IMR-90 (cell line): ENCODE data around the gene ACTN1. TPM values are rescaled to one million over a fixed set of nuclear protein-coding genes. Genes with fewer than 3 reads are reported as not detected.

ENCODE experiments used
- ATAC-seq: fragments of 200-7000 bp; cut with Tn5 transposase; 2 replicates; pipeline ENCODE4 v1.9.1; 2020; ENCODE audit warnings: low read depth, mild to moderate bottlenecking, moderate library complexity
- BruUV-seq: library from RNA; stranded (reverse); fragments of 400-500 nt; replicated peaks from 2 replicates; lab custom pipeline; 2021; lab: Mats Ljungman, UMichigan
- CTCF ChIA-PET: fragments of 300-600 bp; formaldehyde crosslinking; extraction: SDS; loops from one replicate; lab custom pipeline; 2021; ENCODE audit warnings: antibody characterized with exemption; lab: Yijun Ruan, JAX
- POLR2A ChIA-PET: fragments of 300-600 bp; sonication (Branson Sonifier 250); formaldehyde crosslinking; loops from one replicate; lab custom pipeline; 2022; ENCODE audit warnings: antibody characterized with exemption; ENCODE audit not compliant: unreplicated experiment; lab: Charles Lee
- DNase-seq: peaks from one replicate; pipeline ENCODE4 v3.0.0; 2013
- H2AFZ ChIP-seq: replicated peaks from 2 replicates; pipeline ENCODE3; 2013; ENCODE audit warnings: low read length, mild to moderate bottlenecking; ENCODE audit not compliant: poor library complexity
- H2AK5ac ChIP-seq: 2 replicates; pipeline ENCODE4 v1.6.1; 2013; ENCODE audit warnings: low read depth, low read length, inconsistent platforms
- H2AK9ac ChIP-seq: replicated peaks from 2 replicates; pipeline ENCODE3; 2013; ENCODE audit warnings: mild to moderate bottlenecking, low read depth, low read length, moderate library complexity; ENCODE audit not compliant: poor library complexity
- H2BK120ac ChIP-seq: 2 replicates; pipeline ENCODE4 v1.6.1; 2013; ENCODE audit warnings: low read depth, low read length, inconsistent platforms
- H2BK15ac ChIP-seq: 3 replicates; pipeline ENCODE4 v1.6.1; 2013; ENCODE audit warnings: low read depth, low read length, inconsistent platforms
- H2BK20ac ChIP-seq: 2 replicates; pipeline ENCODE4 v1.6.1; 2013; ENCODE audit warnings: low read depth, mild to moderate bottlenecking, inconsistent platforms, low read length, moderate library complexity
- H2BK5ac ChIP-seq: 2 replicates; pipeline ENCODE4 v1.6.1; 2013; ENCODE audit warnings: mild to moderate bottlenecking, low read depth, low read length, inconsistent platforms; ENCODE audit not compliant: poor library complexity, severe bottlenecking
- H3K14ac ChIP-seq: replicated peaks from 2 replicates; pipeline ENCODE4 v1.6.1; 2013; ENCODE audit warnings: low read depth, low read length, inconsistent platforms
- H3K18ac ChIP-seq: 2 replicates; pipeline ENCODE4 v1.6.1; 2013; ENCODE audit warnings: low read depth, low read length, control low read depth
- H3K23ac ChIP-seq: 2 replicates; pipeline ENCODE4 v1.6.1; 2013; ENCODE audit warnings: low read depth, low read length, inconsistent platforms
- H3K27ac ChIP-seq: 2 replicates; pipeline ENCODE4 v1.5.1; 2013; ENCODE audit warnings: mild to moderate bottlenecking, control low read depth, low read length; ENCODE audit not compliant: insufficient read depth
- H3K27me3 ChIP-seq: 2 replicates; pipeline ENCODE4 v1.6.1; 2013; ENCODE audit warnings: low read length; ENCODE audit not compliant: control insufficient read depth, insufficient read depth
- H3K36me3 ChIP-seq: 2 replicates; pipeline ENCODE4 v1.6.1; 2013; ENCODE audit warnings: low read length, mixed read lengths; ENCODE audit not compliant: control insufficient read depth, insufficient read depth
- H3K4ac ChIP-seq: 2 replicates; pipeline ENCODE4 v1.6.1; 2013; ENCODE audit warnings: low read depth, low read length, inconsistent platforms
- H3K4me1 ChIP-seq: 2 replicates; pipeline ENCODE4 v1.6.1; 2013; ENCODE audit warnings: low read length, mixed read lengths; ENCODE audit not compliant: control insufficient read depth, insufficient read depth
- H3K4me2 ChIP-seq: 2 replicates; pipeline ENCODE4 v1.6.1; 2013; ENCODE audit warnings: low read depth, mild to moderate bottlenecking, control low read depth, low read length, moderate library complexity
- H3K4me3 ChIP-seq: 2 replicates; pipeline ENCODE4 v1.5.1; 2013; ENCODE audit warnings: low read depth, mild to moderate bottlenecking, control low read depth, low read length, moderate library complexity; ENCODE audit not compliant: insufficient read depth
- H3K56ac ChIP-seq: 2 replicates; pipeline ENCODE4 v1.6.1; 2013; ENCODE audit warnings: low read length, inconsistent platforms; ENCODE audit not compliant: insufficient read depth; ENCODE audit errors: extremely low read depth
- H3K79me1 ChIP-seq, 2 experiments: 2 replicates each; pipeline ENCODE4 v1.6.1; 2013; ENCODE audit warnings: low read length in 2 of 2, inconsistent platforms in 1 of 2, low read depth in 1 of 2
- H3K9ac ChIP-seq: 2 replicates; pipeline ENCODE4 v1.6.1; 2013; ENCODE audit warnings: low read depth, low read length, control low read depth
- H3K9me1 ChIP-seq: 2 replicates; pipeline ENCODE4 v1.6.1; 2013; ENCODE audit warnings: low read length, inconsistent platforms; ENCODE audit not compliant: insufficient read depth
- H3K9me3 ChIP-seq: 2 replicates; pipeline ENCODE4 v1.6.1; 2013; ENCODE audit warnings: low read length; ENCODE audit not compliant: control insufficient read depth, insufficient read depth
- H4K20me1 ChIP-seq: 2 replicates; pipeline ENCODE4 v1.6.1; 2013; ENCODE audit warnings: low read length, inconsistent platforms; ENCODE audit not compliant: insufficient read depth
- H4K5ac ChIP-seq: 2 replicates; pipeline ENCODE4 v1.6.1; 2013; ENCODE audit warnings: mild to moderate bottlenecking, low read depth, low read length, control low read depth
- H4K8ac ChIP-seq, 2 experiments: 2 replicates each; pipeline ENCODE4 v1.6.1; 2013; ENCODE audit warnings: low read depth in 2 of 2, low read length in 2 of 2, control low read depth in 1 of 2, inconsistent platforms in 1 of 2
- H4K91ac ChIP-seq: 2 replicates; pipeline ENCODE4 v1.6.1; 2013; ENCODE audit warnings: low read depth, low read length, inconsistent platforms; ENCODE audit not compliant: insufficient read depth
- BHLHE40 ChIP-seq: fragments of 150-350 bp; IDR thresholded peaks from 2 replicates; pipeline ENCODE4 v1.6.1; 2016; ENCODE audit warnings: mild to moderate bottlenecking, low read depth, low read length
- CTCF ChIP-seq: conservative IDR thresholded peaks from 2 replicates; pipeline ENCODE4 v1.5.1; 2012; ENCODE audit warnings: mild to moderate bottlenecking, low read depth, low read length, improper control_type of control experiment
- MAFK ChIP-seq: IDR thresholded peaks from 2 replicates; pipeline ENCODE4 v1.6.1; 2012; ENCODE audit warnings: low read depth, low read length, improper control_type of control experiment
- MXI1 ChIP-seq: IDR thresholded peaks from 2 replicates; pipeline ENCODE4 v1.6.1; 2012; ENCODE audit warnings: low read depth, mild to moderate bottlenecking, low read length, moderate library complexity, borderline replicate concordance
- NFE2L2 ChIP-seq: fragments of 150-350 bp; IDR thresholded peaks from 2 replicates; pipeline ENCODE4 v1.6.1; 2016; ENCODE audit warnings: low read depth, mild to moderate bottlenecking, low read length
- POLR2A ChIP-seq: IDR thresholded peaks from 2 replicates; pipeline ENCODE4 v1.6.1; 2012; ENCODE audit warnings: mild to moderate bottlenecking, low read depth, low read length
- RAD21 ChIP-seq: IDR thresholded peaks from 2 replicates; pipeline ENCODE4 v1.6.1; 2012; ENCODE audit warnings: low read length, improper control_type of control experiment
- RCOR1 ChIP-seq: IDR thresholded peaks from 2 replicates; pipeline ENCODE4 v1.6.1; 2012; ENCODE audit warnings: mild to moderate bottlenecking, low read length, improper control_type of control experiment; ENCODE audit not compliant: insufficient replicate concordance
- RFX5 ChIP-seq: IDR thresholded peaks from 2 replicates; pipeline ENCODE4 v1.8.0; 2012; ENCODE audit warnings: low read depth, mild to moderate bottlenecking, low read length, moderate library complexity
- WGBS, 2 experiments: methylation state at CpG; one replicate each; pipeline versions ENCODE4 v1.1.5 to v1.1.7; 2013; ENCODE audit warnings: missing lambda C conversion rate in 2 of 2; ENCODE audit not compliant: insufficient read length in 1 of 2; ENCODE audit errors: extremely low coverage in 2 of 2; 5-methylcytosine and 5-hydroxymethylcytosine counted together
- dilution Hi-C: fragments of 300-500 bp; cut with HindIII; formaldehyde crosslinking; loops from one replicate; pipeline ENCODE4 v1.14.3; 2018; ENCODE audit warnings: low sequenced_read_pairs; ENCODE audit not compliant: unreplicated experiment
- in situ Hi-C: fragments of 300-500 bp; cut with MboI; formaldehyde crosslinking; loops from 3 replicates; pipeline ENCODE4 v1.14.3; 2019; ENCODE audit warnings: low sequenced_read_pairs, inconsistent platforms, mixed read lengths
- intact Hi-C: fragments of 100-400 bp; cut with micrococcal nuclease; formaldehyde crosslinking; loops from 2 replicates; pipeline ENCODE4 v1.10.0; 2022
- polyA plus RNA-seq, 3 experiments: library from polyadenylated mRNA; depleted of rRNA; stranded (reverse); fragments of >200 nt; gene quantifications; 2 replicates each; pipeline ENCODE4 v1.2.3, GENCODE V29; 2012; ENCODE audit warnings: low replicate concordance in 1 of 3
- total RNA-seq: library from RNA; depleted of rRNA; stranded (reverse); fragments of >200 nt; gene quantifications from 2 replicates; pipeline ENCODE4 v1.2.3, GENCODE V29; 2012
- TF ChIP-seq, protein P1 (sequence below): fragments of 150-350 bp; IDR thresholded peaks from 2 replicates; pipeline ENCODE4 v1.6.1; 2017; ENCODE audit warnings: mild to moderate bottlenecking, antibody characterized with exemption, low read length, low read depth

Gene ACTN1
- total and polyA plus RNA-seq, 2 of the 4 experiments (the other 2 are of a cell fraction): 684 to 766 TPM

- no peak for TF ChIP-seq RAD21
These were observed 20.1 kb downstream of the ACTN1 start (continued) for GRCh38 chr14:68959035-68959434.

GRCh38 chr14:68958553-68958952 lies 20.5 kb downstream of the ACTN1 start:
- Histone ChIP-seq H3K79me1 (peaks cover 0 to 73% of the 10 kb centered on the region in 2 experiments; a peak in 2 of 4 replicates), H2BK20ac (no peak overlapping the region), H3K4ac (peak overlapping the region; percentile 37), H4K8ac (0 out of 4 replicates have a peak overlapping the region, but pooled peaks of 1 of the 2 experiments have one; percentile 10), H3K4me2 (peak overlapping the region; percentile 0), H2AK9ac (no peak overlapping the region), H3K27me3 (no peaks in the 10 kb centered on the region), H2BK5ac (peak overlapping the region; percentile 61), H3K27ac (peak overlapping the region; percentile 48; the same call in 1 of the 2 replicates), H3K9ac (no peak overlapping the region), H3K9me1 (peaks cover 50% of the 10 kb centered on the region), H3K9me3 (no peaks in the 10 kb centered on the region), H3K18ac (peak overlapping the region; percentile 23; the same call in 1 of the 2 replicates), H3K14ac (no peak overlapping the region; the same call in 1 of the 2 replicates), H4K20me1 (peaks cover 99% of the 10 kb centered on the region), H2AFZ (peak overlapping the region; percentile 47), H3K4me3 (no peak overlapping the region), H2BK15ac (no peak overlapping the region), H3K4me1 (peaks cover 60% of the 10 kb centered on the region), H3K56ac (0 out of 2 replicates have a peak overlapping the region, but pooled peaks have one; percentile 2), H4K5ac (no peak overlapping the region), H3K23ac (peak overlapping the region; percentile 86; the same call in 1 of the 2 replicates), H3K36me3 (peaks cover 41% of the 10 kb centered on the region), H2AK5ac (peak overlapping the region; percentile 8; the same call in 1 of the 2 replicates), H2BK120ac (0 out of 2 replicates have a peak overlapping the region, but pooled peaks have one; percentile 12), H4K91ac (no peak overlapping the region)
- WGBS, 2 experiments: no CpG with 5 or more reads among the region's 6 CpGs
- TF ChIP-seq RCOR1 (no peak), BHLHE40 (no peak), RFX5 (no peak), MXI1 (no peak), CTCF (no peak), RAD21 (no peak), NFE2L2 (no peak), POLR2A (no peak), MAFK (no peak)
- TF ChIP-seq, protein P1, sequence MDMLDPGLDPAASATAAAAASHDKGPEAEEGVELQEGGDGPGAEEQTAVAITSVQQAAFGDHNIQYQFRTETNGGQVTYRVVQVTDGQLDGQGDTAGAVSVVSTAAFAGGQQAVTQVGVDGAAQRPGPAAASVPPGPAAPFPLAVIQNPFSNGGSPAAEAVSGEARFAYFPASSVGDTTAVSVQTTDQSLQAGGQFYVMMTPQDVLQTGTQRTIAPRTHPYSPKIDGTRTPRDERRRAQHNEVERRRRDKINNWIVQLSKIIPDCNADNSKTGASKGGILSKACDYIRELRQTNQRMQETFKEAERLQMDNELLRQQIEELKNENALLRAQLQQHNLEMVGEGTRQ: no peak
- in situ Hi-C loops: no loop called here
- ChIA-PET CTCF (interaction anchor here (0.6 to 1.1 kb wide), 5 partner anchors 10 to 149 kb away, joined by 3 to 5 read pairs (median 4); no protein-coding TSS in a partner anchor), POLR2A (interaction anchor here (0.6 to 1.3 kb wide), 4 partner anchors 17 to 439 kb away, joined by 3 to 4 read pairs (median 4); partner anchors contain the start of gene ERH)
- BruUV-seq: no TSS peak
- intact Hi-C loops: no loop called here
- dilution Hi-C loops: no loop called here
- ATAC-seq: peak; percentile 13
- DNase-seq: peak; percentile 38
